ENCODE measurements around the gene GOSR2. TPM values are rescaled to one million over a fixed set of nuclear protein-coding genes. Genes with fewer than 3 reads are reported as not detected.

Gene GOSR2
- total and polyA plus RNA-seq, 3 experiments from 2014 or later = 50.6 to 62.4 (median 61.1) TPM

GRCh38 chr17:46887717-46888116 is 35.2 kb upstream of the GOSR2 start:
- no peak overlapping the region for H3K27ac ChIP-seq (ENCODE audit: low read depth, low read length)
- CTCF ChIA-PET = no interaction called here
- no peak overlapping the region for H3K27ac Mint-ChIP-seq
- H3K27me3 Mint-ChIP-seq = peaks cover 6 to 38% of the 10 kb centered on the region in 2 donors
- no peak overlapping the region for H3K4me3 Mint-ChIP-seq
- no peaks in the 10 kb centered on the region for H3K4me1 Mint-ChIP-seq
- H3K36me3 Mint-ChIP-seq = no peaks in the 10 kb centered on the region
- H3K27me3 ChIP-seq (ENCODE audit: insufficient read depth, low read length, poor library complexity, severe bottlenecking) = no peaks in the 10 kb centered on the region
- H3K4me1 ChIP-seq (ENCODE audit: insufficient read depth, low read length) = no peaks in the 10 kb centered on the region
- POLR2A ChIA-PET = no interaction called here
- H3K9me3 Mint-ChIP-seq = no peaks in the 10 kb centered on the region
- H3K4me3 ChIP-seq (ENCODE audit: low read length) = no peak overlapping the region
- no peaks in the 10 kb centered on the region for H3K9me3 ChIP-seq (ENCODE audit: low read length)
- no peaks in the 10 kb centered on the region for H3K36me3 ChIP-seq (ENCODE audit: insufficient read depth, low read length)
- no peak for DNase-seq

- H3K4me3 Mint-ChIP-seq = no peak overlapping the region
- no peaks in the 10 kb centered on the region for H3K36me3 ChIP-seq (ENCODE audit: insufficient read depth, low read length)
- no peak overlapping the region for H3K27ac Mint-ChIP-seq
- H3K27me3 ChIP-seq (ENCODE audit: insufficient read depth, low read length, poor library complexity, severe bottlenecking) = no peaks in the 10 kb centered on the region
- H3K4me3 ChIP-seq (ENCODE audit: low read length) = no peak overlapping the region
- H3K9me3 ChIP-seq (ENCODE audit: low read length) = no peaks in the 10 kb centered on the region
- H3K9me3 Mint-ChIP-seq = no peaks in the 10 kb centered on the region
- H3K4me1 Mint-ChIP-seq = no peaks in the 10 kb centered on the region
- H3K36me3 Mint-ChIP-seq = no peaks in the 10 kb centered on the region
- CTCF ChIA-PET = no interaction called here
- peaks cover 15 to 48% of the 10 kb centered on the region in 2 donors for H3K27me3 Mint-ChIP-seq
- POLR2A ChIA-PET = no interaction called here
- DNase-seq = no peak
- no peaks in the 10 kb centered on the region for H3K4me1 ChIP-seq (ENCODE audit: insufficient read depth, low read length)
- no peak overlapping the region for H3K27ac ChIP-seq (ENCODE audit: low read depth, low read length)
Observed at GRCh38 chr17:46888727-46889126, 34.2 kb upstream of the GOSR2 start.

DNA sequence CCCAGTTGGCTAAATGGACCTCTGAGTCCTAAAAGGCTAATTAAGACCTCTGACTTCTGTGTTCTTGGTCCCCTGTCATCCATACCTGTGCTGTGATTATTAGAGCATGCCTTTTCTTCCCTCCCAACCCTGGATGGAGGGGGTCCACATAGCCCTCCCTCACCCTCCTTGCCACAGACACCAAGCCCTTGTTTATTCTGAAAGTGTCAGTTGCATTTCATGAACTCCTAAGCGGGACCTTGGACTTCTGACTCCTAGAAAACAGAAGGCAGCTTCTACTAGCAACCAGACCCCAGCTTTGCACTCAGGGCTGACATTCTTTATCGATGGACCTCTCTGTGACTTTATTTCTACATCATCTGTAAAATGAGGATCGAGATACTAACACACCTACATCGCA is 33.4 kb upstream of the GOSR2 start:
- no peak for DNase-seq
- Histone ChIP-seq H3K4me1 (ENCODE audit: insufficient read depth, low read length) (no peaks in the 10 kb centered on the region), H3K36me3 (ENCODE audit: insufficient read depth, low read length) (no peaks in the 10 kb centered on the region), H3K27me3 (ENCODE audit: insufficient read depth, low read length, poor library complexity, severe bottlenecking) (no peaks in the 10 kb centered on the region), H3K9me3 (ENCODE audit: low read length) (no peaks in the 10 kb centered on the region), H3K27ac (ENCODE audit: low read depth, low read length) (no peak overlapping the region), H3K4me3 (ENCODE audit: low read length) (no peak overlapping the region)
- H3K27me3 Mint-ChIP-seq = peaks cover 18 to 53% of the 10 kb centered on the region in 2 donors
- ChIA-PET CTCF (no interaction called here), POLR2A (no interaction called here)
- no peaks in the 10 kb centered on the region for H3K9me3 Mint-ChIP-seq
- H3K36me3 Mint-ChIP-seq = no peaks in the 10 kb centered on the region
- H3K27ac Mint-ChIP-seq = peak overlapping the region in 1 of 8 donors; percentile 51
- H3K4me1 Mint-ChIP-seq = no peaks in the 10 kb centered on the region
- no peak overlapping the region for H3K4me3 Mint-ChIP-seq

DNA sequence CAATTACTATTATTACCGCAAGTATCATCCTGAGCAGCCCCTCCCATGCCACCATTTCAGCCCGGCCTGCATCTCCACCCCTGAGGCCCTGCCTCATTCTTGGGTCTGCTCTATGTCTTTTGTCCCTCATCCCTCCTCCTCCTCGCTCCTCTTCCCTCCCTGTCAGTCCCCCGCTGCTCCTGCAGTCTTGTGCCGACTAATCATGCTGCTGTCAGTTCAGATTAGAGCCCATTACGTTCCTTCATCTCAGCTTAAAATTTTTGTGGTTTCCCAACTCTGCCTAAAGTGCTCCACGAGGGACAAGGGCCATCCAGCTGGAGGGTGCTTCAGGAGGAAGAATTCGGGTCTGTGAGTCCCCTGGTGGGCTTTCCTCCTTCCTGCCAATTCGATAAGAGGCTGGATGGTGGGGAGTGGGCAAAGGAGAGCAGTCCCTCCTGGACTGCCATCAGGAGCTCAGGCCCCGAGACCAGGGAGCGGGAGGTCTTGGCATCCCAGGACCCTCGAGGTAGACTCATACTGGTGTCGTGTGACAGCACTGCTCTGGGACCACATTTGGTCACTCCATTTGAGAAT is 32.9 kb upstream of the GOSR2 start:
- Histone ChIP-seq H3K9me3 (ENCODE audit: low read length) (no peaks in the 10 kb centered on the region), H3K4me3 (ENCODE audit: low read length) (no peak overlapping the region), H3K27ac (ENCODE audit: low read depth, low read length) (no peak overlapping the region), H3K27me3 (ENCODE audit: insufficient read depth, low read length, poor library complexity, severe bottlenecking) (no peaks in the 10 kb centered on the region), H3K36me3 (ENCODE audit: insufficient read depth, low read length) (no peaks in the 10 kb centered on the region), H3K4me1 (ENCODE audit: insufficient read depth, low read length) (no peaks in the 10 kb centered on the region)
- no peak for DNase-seq
- peaks cover 21 to 53% of the 10 kb centered on the region in 2 donors for H3K27me3 Mint-ChIP-seq
- no peaks in the 10 kb centered on the region for H3K36me3 Mint-ChIP-seq
- no peaks in the 10 kb centered on the region for H3K4me1 Mint-ChIP-seq
- no peaks in the 10 kb centered on the region for H3K9me3 Mint-ChIP-seq
- H3K4me3 Mint-ChIP-seq = no peak overlapping the region
- H3K27ac Mint-ChIP-seq = no peak overlapping the region
- ChIA-PET POLR2A (no interaction called here), CTCF (no interaction called here)

DNA sequence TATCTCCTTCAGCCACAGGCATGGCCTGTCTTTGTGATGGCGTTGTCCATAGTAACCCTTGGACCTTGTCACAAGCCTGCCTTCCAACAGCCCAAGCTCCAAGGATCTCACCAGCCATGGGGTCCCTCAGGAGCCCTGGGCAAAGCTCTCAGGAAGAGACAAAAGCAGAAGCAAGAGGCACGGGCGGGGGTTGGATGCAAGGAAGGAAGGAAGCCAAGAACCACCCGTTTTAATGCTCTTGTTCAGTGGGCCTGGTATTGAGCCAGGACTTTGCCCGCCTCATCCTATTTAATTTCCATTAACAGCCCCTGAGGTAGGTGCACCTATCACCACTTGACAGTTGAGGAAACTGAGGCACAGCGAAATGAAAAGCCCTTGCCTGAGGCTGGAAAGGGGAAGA is 32.3 kb upstream of the GOSR2 start:
- no peak overlapping the region for H3K27ac Mint-ChIP-seq

DNA sequence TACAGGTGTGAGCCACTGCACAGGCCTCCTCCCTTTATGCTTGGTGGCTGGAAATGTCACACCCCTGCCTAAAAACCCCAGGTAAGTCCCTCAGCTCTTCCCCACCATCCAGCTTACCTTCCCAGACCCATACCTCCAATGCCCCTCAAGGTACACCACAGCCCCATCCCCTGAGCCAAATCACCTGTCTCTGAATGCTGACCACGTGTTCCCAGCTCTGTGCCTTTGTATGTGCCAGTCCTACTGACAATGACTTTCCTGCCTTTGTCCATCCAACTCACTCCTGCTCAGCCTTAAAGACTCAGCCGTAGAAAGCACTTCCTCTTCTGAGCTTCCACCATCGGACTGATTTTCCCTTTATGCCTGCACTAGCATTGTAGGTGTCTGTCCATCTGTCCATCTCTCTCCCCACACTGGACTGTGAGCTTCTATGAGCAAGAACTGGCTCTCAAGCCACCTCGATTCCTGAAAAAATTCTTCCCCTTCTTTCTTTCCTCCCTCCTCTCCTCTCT is 30.7 kb upstream of the GOSR2 start:
- no peak for DNase-seq
- H3K36me3 ChIP-seq (ENCODE audit: insufficient read depth, low read length) = no peaks in the 10 kb centered on the region
- no peak overlapping the region for H3K4me3 Mint-ChIP-seq
- no peaks in the 10 kb centered on the region for H3K36me3 Mint-ChIP-seq
- H3K9me3 Mint-ChIP-seq = no peaks in the 10 kb centered on the region
- ChIA-PET CTCF (no interaction called here), POLR2A (no interaction called here)
- no peaks in the 10 kb centered on the region for H3K4me1 ChIP-seq (ENCODE audit: insufficient read depth, low read length)
- H3K4me1 Mint-ChIP-seq = no peaks in the 10 kb centered on the region
- no peaks in the 10 kb centered on the region for H3K27me3 ChIP-seq (ENCODE audit: insufficient read depth, low read length, poor library complexity, severe bottlenecking)
- H3K4me3 ChIP-seq (ENCODE audit: low read length) = no peak overlapping the region
- H3K9me3 ChIP-seq (ENCODE audit: low read length) = no peaks in the 10 kb centered on the region
- H3K27ac Mint-ChIP-seq = no peak overlapping the region
- H3K27me3 Mint-ChIP-seq = peaks cover 18 to 49% of the 10 kb centered on the region in 2 donors
- no peak overlapping the region for H3K27ac ChIP-seq (ENCODE audit: low read depth, low read length)

More for the DNA sequence above, 32.3 kb upstream of the GOSR2 start:
- no peaks in the 10 kb centered on the region for H3K9me3 Mint-ChIP-seq
- Histone ChIP-seq H3K36me3 (ENCODE audit: insufficient read depth, low read length) (no peaks in the 10 kb centered on the region), H3K27ac (ENCODE audit: low read depth, low read length) (no peak overlapping the region), H3K4me1 (ENCODE audit: insufficient read depth, low read length) (no peaks in the 10 kb centered on the region), H3K9me3 (ENCODE audit: low read length) (no peaks in the 10 kb centered on the region), H3K4me3 (ENCODE audit: low read length) (no peak overlapping the region), H3K27me3 (ENCODE audit: insufficient read depth, low read length, poor library complexity, severe bottlenecking) (no peaks in the 10 kb centered on the region)
- H3K4me3 Mint-ChIP-seq = no peak overlapping the region
- H3K36me3 Mint-ChIP-seq = no peaks in the 10 kb centered on the region
- ChIA-PET POLR2A (no interaction called here), CTCF (no interaction called here)
- H3K27me3 Mint-ChIP-seq = peaks cover 17 to 54% of the 10 kb centered on the region in 2 donors
- DNase-seq = no peak
- H3K4me1 Mint-ChIP-seq = no peaks in the 10 kb centered on the region

DNA sequence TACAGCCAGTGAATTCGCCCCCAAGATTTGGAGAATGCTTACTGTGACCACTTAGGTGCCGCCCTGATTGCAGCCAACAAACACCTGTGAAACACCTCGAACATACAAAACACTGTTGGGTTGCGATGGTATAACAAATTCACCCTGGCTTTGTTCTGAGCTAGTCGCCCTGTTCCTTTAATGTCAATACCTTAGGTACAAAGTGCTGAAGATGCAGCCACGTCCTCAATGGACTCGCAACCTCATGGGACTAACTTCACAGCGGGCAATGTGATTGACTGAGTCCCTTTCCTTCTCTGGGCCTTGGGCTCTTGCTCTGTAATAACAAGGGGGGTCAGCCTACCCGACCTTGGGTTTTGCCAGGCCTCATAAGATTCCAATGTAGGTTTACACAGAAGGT is 28.9 kb upstream of the GOSR2 start:
- Mint-ChIP-seq H3K36me3 (no peaks in the 10 kb centered on the region), H3K27me3 (peaks cover 20 to 46% of the 10 kb centered on the region in 2 donors), H3K27ac (no peak overlapping the region), H3K4me1 (no peaks in the 10 kb centered on the region), H3K4me3 (no peak overlapping the region), H3K9me3 (peaks cover 0 to 2% (median 0%) of the 10 kb centered on the region in 5 donors)
- Histone ChIP-seq H3K4me3 (ENCODE audit: low read length) (no peak overlapping the region), H3K9me3 (ENCODE audit: low read length) (no peaks in the 10 kb centered on the region), H3K4me1 (ENCODE audit: insufficient read depth, low read length) (no peaks in the 10 kb centered on the region), H3K36me3 (ENCODE audit: insufficient read depth, low read length) (no peaks in the 10 kb centered on the region), H3K27ac (ENCODE audit: low read depth, low read length) (no peak overlapping the region), H3K27me3 (ENCODE audit: insufficient read depth, low read length, poor library complexity, severe bottlenecking) (no peaks in the 10 kb centered on the region)
- ChIA-PET POLR2A (no interaction called here), CTCF (no interaction called here)
- no peak for DNase-seq

- no peaks in the 10 kb centered on the region for H3K4me1 ChIP-seq (ENCODE audit: insufficient read depth, low read length)
- H3K9me3 ChIP-seq (ENCODE audit: low read length) = no peaks in the 10 kb centered on the region
- ChIA-PET POLR2A (no interaction called here), CTCF (no interaction called here)
- H3K36me3 Mint-ChIP-seq = no peaks in the 10 kb centered on the region
- peaks cover 20 to 50% of the 10 kb centered on the region in 2 donors for H3K27me3 Mint-ChIP-seq
- no peak overlapping the region for H3K27ac ChIP-seq (ENCODE audit: low read depth, low read length)
- no peaks in the 10 kb centered on the region for H3K4me1 Mint-ChIP-seq
- no peak overlapping the region for H3K27ac Mint-ChIP-seq
- no peak for DNase-seq
- no peak overlapping the region for H3K4me3 ChIP-seq (ENCODE audit: low read length)
- peaks cover 0 to 2% (median 0%) of the 10 kb centered on the region in 5 donors for H3K9me3 Mint-ChIP-seq
- no peak overlapping the region for H3K4me3 Mint-ChIP-seq
- H3K27me3 ChIP-seq (ENCODE audit: insufficient read depth, low read length, poor library complexity, severe bottlenecking) = no peaks in the 10 kb centered on the region
- no peaks in the 10 kb centered on the region for H3K36me3 ChIP-seq (ENCODE audit: insufficient read depth, low read length)
Observed at GRCh38 chr17:46894476-46895151, 28.3 kb upstream of the GOSR2 start.
